ENCODE results near the gene PJVK. TPM values are rescaled to one million over a fixed set of nuclear protein-coding genes. Genes with fewer than 3 reads are reported as not detected.

Gene PJVK
- total RNA-seq, 1 experiment from 2014 or later: 2.6 TPM

- Histone ChIP-seq H3K4me1 (ENCODE audit: control insufficient read depth in 1 of 2, insufficient read depth in 2 of 2, low read length in 2 of 2) (peaks cover 0 to 11% of the 10 kb centered on the region in 2 experiments; a peak in 1 of 4 replicates), H2AFZ (ENCODE audit: low read depth, low read length, poor library complexity, severe bottlenecking) (no peak overlapping the region), H3K36me3 (ENCODE audit: control insufficient read depth in 1 of 2, insufficient read depth in 2 of 2, low read length in 2 of 2) (no peaks in the 10 kb centered on the region), H3K79me2 (ENCODE audit: insufficient read depth, low read length) (no peaks in the 10 kb centered on the region), H3K9ac (ENCODE audit: low read length) (no peak overlapping the region), H3K4me2 (ENCODE audit: low read length) (no peak overlapping the region), H3K27ac (ENCODE audit: low read depth, low read length) (no peak overlapping the region), H3K9me3 (ENCODE audit: control insufficient read depth in 1 of 2, insufficient read depth in 1 of 2, low read depth in 1 of 2, low read length in 2 of 2) (no peaks in the 10 kb centered on the region), H3K4me3 (replicated peaks in 1 of 2; ENCODE audit: low read depth in 1 of 2, low read length in 2 of 2) (no peak overlapping the region), H4K20me1 (ENCODE audit: insufficient read depth) (no peaks in the 10 kb centered on the region), H3K27me3 (ENCODE audit: insufficient read depth, low read length) (no peaks in the 10 kb centered on the region), H3K9me2 (ENCODE audit: insufficient read depth) (no peaks in the 10 kb centered on the region)
- ChIA-PET RAD21 (ENCODE audit: low non-redundant PET in 1 of 2, low total read pairs in 2 of 2, uncharacterized antibody in 2 of 2, unreplicated experiment in 2 of 2) (no interaction called here), POLR2A (interaction anchor here (0.7 kb wide), 1 partner anchor 351 kb away, joined by 3 read pairs; no protein-coding TSS in a partner anchor), CTCF (interaction anchor here (1.1 kb wide), 1 partner anchor 60 kb away, joined by 3 read pairs; no protein-coding TSS in a partner anchor)
- TF ChIP-seq, protein P1, sequence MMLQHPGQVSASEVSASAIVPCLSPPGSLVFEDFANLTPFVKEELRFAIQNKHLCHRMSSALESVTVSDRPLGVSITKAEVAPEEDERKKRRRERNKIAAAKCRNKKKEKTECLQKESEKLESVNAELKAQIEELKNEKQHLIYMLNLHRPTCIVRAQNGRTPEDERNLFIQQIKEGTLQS (IDR thresholded peaks at IDR 0.05): no peak
- TF ChIP-seq POLR2A (IDR thresholded peaks at IDR 0.05; ENCODE audit: borderline replicate concordance, extremely low read depth, insufficient read depth, insufficient read length) (no peak), EGR1 (IDR thresholded peaks at IDR 0.05; ENCODE audit: low read depth) (no peak), CBX3 (IDR thresholded peaks at IDR 0.05; ENCODE audit: low read depth) (no peak), JUND (IDR thresholded peaks at IDR 0.05) (no peak), CTCF (IDR thresholded peaks at IDR 0.05 in 2 of 3, conservative IDR thresholded peaks at IDR 0.05 in 1 of 3; ENCODE audit: borderline replicate concordance in 1 of 3, insufficient read depth in 1 of 3, low read depth in 2 of 3, low read length in 2 of 3) (no peak), SRF (IDR thresholded peaks at IDR 0.05; ENCODE audit: low read depth) (no peak), ZFX (IDR thresholded peaks at IDR 0.05) (no peak), TCF7L2 (IDR thresholded peaks at IDR 0.05; ENCODE audit: borderline replicate concordance, extremely low read depth, insufficient read depth, insufficient read length) (no peak), FOSL1 (IDR thresholded peaks at IDR 0.05; ENCODE audit: low read depth) (no peak), POLR2AphosphoS5 (IDR thresholded peaks at IDR 0.05; ENCODE audit: low read depth, low read length) (no peak), RAD21 (IDR thresholded peaks at IDR 0.05; ENCODE audit: low read depth) (no peak), ELF1 (IDR thresholded peaks at IDR 0.05; ENCODE audit: borderline replicate concordance, low read depth) (no peak), ZBTB33 (IDR thresholded peaks at IDR 0.05; ENCODE audit: extremely low read depth, insufficient replicate concordance, low read length) (no peak), REST (IDR thresholded peaks at IDR 0.05; ENCODE audit: low read depth) (no peak), MAX (IDR thresholded peaks at IDR 0.05) (no peak)
- ATAC-seq (no peak), DNase-seq (ENCODE audit: low read depth, low spot score) (no peak)
- intact Hi-C loops (cut with micrococcal nuclease): no loop called here
- no TSS peak for BruUV-seq (replicated peaks)
Measured at GRCh38 chr2:178473931-178474330, 22.8 kb downstream of the PJVK start.
